NCI-H82 treated with DMSO at 0.1 percent for 48 hours (cell line): Measurements from ENCODE around the gene ISCU.
"Not testable (repeated sequence)": the region's sequence is repeated elsewhere in the genome, so short reads cannot be mapped to it uniquely, and the experiment has no call there.

Experiments used
- DNase-seq: peaks from one replicate; lab custom pipeline; 2025; ENCODE audit not compliant: unreplicated experiment; lab: John Stamatoyannopoulos, UW

ISCU gene

DNA sequence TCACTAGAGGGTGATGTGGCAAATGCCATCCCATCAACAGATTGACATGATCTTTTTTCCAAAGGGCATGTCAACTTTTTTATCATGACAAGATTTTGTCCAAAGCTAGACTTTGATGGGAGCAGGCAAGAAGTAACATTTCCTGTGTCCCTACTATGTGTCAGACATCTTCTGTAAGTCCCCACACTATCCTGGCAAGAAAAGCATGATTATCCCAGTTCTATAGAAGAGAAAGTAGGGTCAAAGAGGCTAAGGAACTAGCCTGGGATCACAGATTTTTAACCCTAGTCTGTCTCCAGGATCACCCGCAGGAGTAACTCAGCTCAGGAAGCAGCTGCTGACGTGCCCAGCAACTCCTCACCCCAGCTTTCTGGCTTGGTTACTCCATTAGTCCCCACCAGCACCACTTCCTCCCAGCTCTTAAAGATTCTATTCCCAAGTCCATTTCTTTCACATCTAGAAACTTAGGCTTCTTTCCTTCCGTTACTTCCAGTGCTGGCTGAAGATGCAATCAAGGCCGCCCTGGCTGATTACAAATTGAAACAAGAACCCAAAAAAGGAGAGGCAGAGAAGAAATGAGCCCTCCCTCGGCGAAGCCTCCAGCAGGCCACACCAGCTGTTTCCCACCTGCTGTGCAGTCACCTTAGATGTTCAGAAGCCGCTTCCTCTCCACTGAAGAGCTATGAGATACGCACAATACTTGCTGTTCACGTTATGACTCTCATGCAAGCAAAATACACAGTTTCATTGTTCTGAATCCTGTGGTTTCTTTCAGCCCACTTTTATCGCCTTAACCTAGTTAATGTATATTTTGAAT, 6.2 kb downstream of the ISCU start:
- DNase-seq = no peak

GRCh38 chr12:108570743-108571608, 8.6 kb downstream of the ISCU start:
- no peak for DNase-seq

DNA sequence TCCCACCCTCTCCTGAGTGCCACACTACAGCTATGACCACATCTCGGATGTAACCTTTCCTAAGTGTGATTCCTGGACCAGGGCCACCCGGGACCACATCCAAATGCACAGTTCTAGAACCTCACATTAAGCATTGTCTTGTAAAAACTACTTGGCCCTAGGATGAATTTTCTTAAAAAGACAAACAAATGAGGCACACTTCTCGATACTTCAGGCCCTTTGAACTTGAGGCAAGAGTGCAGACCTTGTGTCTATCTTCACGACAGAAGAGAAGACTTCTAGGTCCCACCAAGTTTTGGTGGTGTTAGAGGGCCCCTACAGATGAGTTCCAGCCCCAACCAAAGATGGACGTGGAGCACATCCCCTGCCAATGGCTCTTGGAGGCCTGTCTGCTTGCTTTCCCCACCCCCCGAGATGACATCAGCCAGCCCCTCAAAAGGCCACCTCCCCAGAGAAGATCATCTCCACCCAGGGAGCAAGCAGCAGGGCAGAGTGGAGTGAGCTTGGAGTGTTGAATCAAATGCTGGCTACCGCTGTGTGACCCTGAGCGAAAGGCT, 9.3 kb downstream of the ISCU start:
- no peak for DNase-seq

GRCh38 chr12:108572166-108572790, 9.9 kb downstream of the ISCU start:
- DNase-seq = no peak

GRCh38 chr12:108573317-108573716, 10.9 kb downstream of the ISCU start:
- no peak for DNase-seq

- not testable (repeated sequence) for DNase-seq
These were observed 11.9 kb downstream of the ISCU start for GRCh38 chr12:108574276-108574675.

DNA sequence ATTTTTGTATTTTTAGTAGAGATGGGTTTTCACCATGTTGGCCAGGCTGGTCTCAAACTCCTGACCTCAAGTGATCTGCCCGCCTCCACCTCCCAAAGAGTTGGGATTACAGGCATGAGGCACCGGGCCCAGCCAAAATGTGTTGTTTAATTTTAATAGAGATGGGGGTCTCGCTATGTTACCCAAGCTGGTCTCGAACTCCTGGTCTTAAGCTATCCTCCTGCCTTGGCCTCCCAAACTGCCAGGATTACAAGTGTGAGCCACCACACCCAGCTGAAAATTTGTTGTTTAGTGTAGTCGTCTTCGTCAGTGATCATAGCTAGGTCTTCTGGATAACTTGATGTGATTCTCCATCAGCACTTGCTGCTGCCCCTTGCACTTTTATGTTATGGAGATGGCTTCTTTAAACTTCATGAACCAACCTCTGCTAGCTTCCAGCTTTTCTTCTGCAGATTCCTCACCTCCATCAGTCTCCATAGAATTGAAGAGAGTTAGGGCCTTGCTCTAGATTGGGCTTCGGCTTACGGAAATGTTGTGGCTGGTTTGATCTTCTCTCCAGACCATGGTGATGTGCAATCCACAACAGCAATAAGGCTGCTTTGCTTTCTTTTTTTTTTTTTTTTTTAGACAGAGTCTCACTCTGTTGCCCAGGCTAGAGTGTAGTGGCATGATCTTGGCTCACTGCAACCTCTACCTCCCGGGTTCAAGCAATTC, 13.0 kb downstream of the ISCU start:
- no peak for DNase-seq

- DNase-seq = no peak
These were observed 14.4 kb downstream of the ISCU start for GRCh38 chr12:108576660-108577234.

DNA sequence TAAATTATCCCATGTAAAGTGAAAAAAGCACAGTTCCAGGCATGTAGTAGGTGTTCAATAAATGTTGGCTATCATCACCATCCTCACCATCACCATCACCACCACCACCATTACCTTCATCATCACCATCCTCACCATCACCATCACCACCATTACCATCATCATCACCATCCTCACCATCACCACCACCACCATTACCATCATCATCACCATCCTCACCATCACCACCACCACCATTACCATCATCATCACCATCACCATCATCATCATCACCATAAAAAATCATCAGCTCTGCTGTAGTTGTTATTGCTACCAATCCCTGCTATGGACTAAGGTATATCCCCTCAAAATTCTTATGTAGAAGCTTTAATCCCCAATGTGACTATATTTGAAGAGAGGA, 15.1 kb downstream of the ISCU start:
- DNase-seq = no peak

DNA sequence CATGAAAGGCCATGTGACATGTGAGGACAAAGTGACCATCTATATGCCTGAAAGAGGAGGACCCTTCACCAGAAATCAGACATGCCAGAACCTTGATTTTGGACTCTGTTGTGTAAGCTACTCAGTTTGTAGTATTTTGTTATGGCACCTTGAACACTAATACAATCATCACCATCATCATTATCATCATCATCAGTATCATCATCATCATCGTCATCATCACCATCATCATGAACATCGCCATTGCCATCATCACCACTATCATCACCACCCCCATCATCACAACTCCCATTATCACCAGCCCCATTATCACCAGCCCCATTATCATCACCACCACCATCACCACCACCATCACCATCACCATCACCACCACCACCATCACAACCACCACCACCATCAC, 15.9 kb downstream of the ISCU start:
- no peak for DNase-seq

DNA sequence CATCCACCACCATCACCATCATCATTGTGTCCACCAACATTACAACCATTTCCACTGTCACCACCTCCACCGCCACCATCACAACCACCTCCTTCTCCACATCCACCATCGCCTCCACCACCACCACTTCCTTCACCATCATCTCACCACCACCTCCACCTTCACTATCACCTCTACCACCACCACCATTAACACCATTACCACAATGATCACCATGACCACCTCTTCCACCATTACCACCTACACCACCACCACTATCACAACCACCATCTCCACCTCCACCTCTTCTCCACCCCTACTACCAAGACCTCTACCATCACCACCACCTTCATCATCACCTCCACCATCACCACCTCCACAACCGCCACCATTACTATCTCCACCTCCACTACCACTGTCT, 16.4 kb downstream of the ISCU start:
- no peak for DNase-seq

DNA sequence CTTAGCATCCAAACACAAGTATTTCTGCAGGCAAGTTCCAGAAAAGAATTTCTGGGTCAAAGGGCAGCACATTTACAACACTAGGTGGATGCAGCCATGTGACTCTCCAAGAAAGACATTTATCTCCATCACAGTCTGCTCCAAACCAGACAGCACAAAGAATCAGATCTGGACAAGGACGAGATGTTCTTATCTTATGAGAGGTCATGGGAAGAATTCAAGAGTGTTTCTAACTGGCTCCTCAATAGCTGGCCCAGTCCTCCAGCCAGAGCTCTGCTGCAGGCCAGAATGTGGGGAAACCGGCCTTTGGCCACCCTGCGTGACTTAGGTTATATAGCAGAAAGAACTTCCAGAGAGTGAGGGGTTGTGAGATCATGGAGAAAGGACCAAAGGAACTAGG, 18.1 kb downstream of the ISCU start:
- DNase-seq = no peak

DNA sequence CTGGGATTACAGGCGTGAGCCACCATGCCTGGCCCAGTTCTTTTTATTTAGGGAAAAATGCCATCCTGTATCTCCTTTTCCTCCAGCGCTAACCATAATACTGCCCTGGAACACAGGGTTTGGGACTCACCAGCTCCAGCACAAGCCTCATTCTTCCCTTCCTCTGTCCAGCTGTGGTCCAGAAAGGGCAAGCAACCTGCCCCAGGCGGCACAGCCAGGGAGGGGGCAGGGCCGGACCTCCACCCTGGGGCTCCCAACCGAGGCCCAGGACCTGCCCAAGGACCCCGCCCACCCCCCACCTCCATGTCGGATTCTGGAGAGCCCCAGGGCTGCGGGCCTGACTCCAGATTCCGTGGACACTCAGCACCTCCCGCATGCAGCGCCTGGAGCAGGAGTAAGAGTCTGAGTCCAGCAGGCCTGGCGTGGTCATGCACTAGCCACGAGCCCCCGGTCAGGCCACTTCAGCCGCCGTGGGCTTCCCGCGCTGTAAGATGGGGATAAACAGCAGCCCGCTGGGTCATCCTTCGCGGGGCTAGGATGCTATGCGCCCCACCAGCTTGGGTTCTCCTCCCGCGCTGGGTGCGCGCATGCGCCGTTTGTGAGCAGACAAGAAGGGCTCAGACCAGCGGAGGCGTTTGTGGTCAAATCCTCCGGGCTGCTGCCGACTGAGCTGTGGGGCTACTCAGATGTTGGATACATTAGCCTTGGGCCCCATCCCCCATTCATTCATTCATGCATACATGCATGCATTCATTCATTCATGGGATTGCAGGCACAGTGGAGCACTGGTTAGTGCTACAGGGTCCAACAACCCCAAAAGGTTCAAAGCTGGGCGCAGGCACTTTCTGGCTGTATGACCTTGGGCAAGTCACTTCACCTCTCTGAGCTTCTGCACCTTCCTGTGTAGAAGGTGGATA, 19.2 kb downstream of the ISCU start:
- DNase-seq = no peak

GRCh38 chr12:108582509-108582908, 20.1 kb downstream of the ISCU start:
- no peak for DNase-seq

GRCh38 chr12:108582978-108583770, 20.8 kb downstream of the ISCU start:
- no peak for DNase-seq

DNA sequence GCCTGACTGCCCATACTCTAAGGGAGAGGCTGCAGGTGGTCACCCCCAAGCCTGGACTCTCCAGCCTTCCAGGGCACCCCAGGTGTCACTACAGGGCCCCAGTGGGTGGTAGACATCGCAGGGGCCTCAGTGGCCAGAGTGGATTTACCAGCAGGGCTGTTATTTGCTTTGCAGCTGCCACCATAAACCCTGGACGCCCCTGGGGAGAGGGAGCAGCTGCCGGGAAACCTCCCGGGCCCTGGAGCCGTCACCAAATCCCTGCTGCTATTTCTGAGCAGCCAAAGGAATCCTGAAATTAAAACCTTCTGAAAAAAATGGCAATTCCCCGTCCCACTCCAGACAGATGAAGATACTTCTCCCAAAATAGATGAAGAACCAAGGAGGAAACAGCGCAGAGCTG, 21.6 kb downstream of the ISCU start:
- no peak for DNase-seq

DNA sequence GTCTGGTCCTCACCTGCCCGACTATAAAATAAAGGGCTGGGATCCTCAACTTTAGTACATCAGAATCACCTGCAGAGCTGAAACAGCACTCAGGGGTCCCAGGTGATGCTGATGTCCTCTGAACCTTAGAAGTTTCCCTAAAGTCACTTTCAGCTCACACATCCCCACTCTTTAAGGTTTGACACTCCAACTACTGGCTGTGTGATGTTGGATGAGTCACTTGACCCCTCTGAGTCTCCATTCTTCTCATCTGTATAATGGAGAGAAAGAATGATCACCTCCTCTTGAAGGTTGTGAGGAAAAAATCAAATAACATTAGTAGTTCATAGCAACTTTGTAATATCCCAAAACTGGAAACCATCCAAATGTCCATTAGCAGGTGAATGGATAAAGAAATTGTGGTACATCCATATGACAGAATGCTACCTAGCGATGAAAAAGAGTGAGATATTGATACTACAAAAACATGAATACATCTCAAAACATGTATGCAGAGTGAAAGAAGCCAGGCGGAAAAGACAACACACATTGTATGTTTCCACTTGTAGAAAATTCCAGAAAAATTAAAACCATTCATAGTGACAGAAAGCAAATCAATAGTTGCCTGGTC, 22.2 kb downstream of the ISCU start:
- DNase-seq = no peak

DNA sequence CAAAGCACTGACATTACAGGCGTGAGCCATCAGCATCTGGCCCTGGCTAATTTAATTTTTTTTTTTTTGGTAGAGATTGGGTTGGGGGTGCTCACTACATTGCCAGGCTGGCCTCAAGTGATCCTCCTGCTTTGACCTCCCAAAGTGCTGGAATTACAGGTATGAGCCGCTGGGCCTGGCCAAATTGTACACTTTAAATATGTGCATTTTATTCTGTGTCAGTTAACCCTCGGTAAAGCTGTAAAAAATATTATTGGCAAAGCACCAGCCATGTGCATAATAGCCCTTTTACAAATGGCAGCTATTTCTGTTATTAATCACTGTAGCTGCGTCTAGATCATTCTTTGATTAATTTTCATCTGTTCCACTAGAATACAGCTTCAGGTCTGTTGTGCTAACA, 23.5 kb downstream of the ISCU start:
- DNase-seq = no peak
